MM.1S (cell line): Measurements from ENCODE around the gene STMP1.

ENCODE experiments used
- DNase-seq: peaks from one replicate; pipeline ENCODE4 v3.0.0-alpha.2; 2015
- H2AFZ ChIP-seq: fragments of 300-600 bp; sonication (generic); 2 replicates; pipeline ENCODE4 v1.6.0; 2016; ENCODE audit warnings: antibody characterized with exemption, low read length
- H3F3A ChIP-seq: fragments of 300-600 bp; sonication (generic); 2 replicates; pipeline ENCODE4 v1.6.1; 2016; ENCODE audit warnings: mild to moderate bottlenecking, antibody characterized with exemption, low read length, moderate library complexity, mixed read lengths; ENCODE audit not compliant: insufficient read depth
- H3K27ac ChIP-seq: fragments of 300-600 bp; sonication (generic); 2 replicates; pipeline ENCODE4 v1.5.1; 2016; ENCODE audit warnings: mild to moderate bottlenecking, low read length
- H3K27me3 ChIP-seq: fragments of 300-600 bp; sonication (generic); replicated peaks from 2 replicates; pipeline ENCODE4 v1.6.0; 2016; ENCODE audit warnings: low read length; ENCODE audit not compliant: insufficient read depth
- H3K36me3 ChIP-seq: fragments of 300-600 bp; sonication (generic); replicated peaks from 2 replicates; pipeline ENCODE4 v1.6.1; 2016; ENCODE audit warnings: mild to moderate bottlenecking, low read length, mixed read lengths; ENCODE audit not compliant: insufficient read depth
- H3K4me1 ChIP-seq: fragments of 300-600 bp; sonication (generic); 2 replicates; pipeline ENCODE4 v1.6.1; 2016; ENCODE audit warnings: low read length, mixed read lengths
- H3K4me2 ChIP-seq: fragments of 300-600 bp; sonication (generic); 2 replicates; pipeline ENCODE4 v1.6.0; 2016; ENCODE audit warnings: low read depth, low read length
- H3K4me3 ChIP-seq: fragments of 300-600 bp; sonication (generic); 2 replicates; pipeline ENCODE4 v1.5.1; 2016; ENCODE audit warnings: low read length, mixed read lengths
- H3K79me2 ChIP-seq: fragments of 300-600 bp; sonication (generic); 2 replicates; pipeline ENCODE4 v1.6.1; 2016; ENCODE audit warnings: mixed run types, low read length, mixed read lengths
- H3K9ac ChIP-seq: fragments of 300-600 bp; sonication (generic); 2 replicates; pipeline ENCODE4 v1.6.1; 2016; ENCODE audit warnings: low read length, mixed read lengths
- H3K9me2 ChIP-seq: fragments of 300-600 bp; sonication (generic); replicated peaks from 2 replicates; pipeline ENCODE4 v1.6.1; 2016; ENCODE audit warnings: mild to moderate bottlenecking, low read length, mixed read lengths; ENCODE audit not compliant: insufficient read depth
- H3K9me3 ChIP-seq: fragments of 300-600 bp; sonication (generic); replicated peaks from 2 replicates; pipeline ENCODE4 v1.6.1; 2016; ENCODE audit warnings: mild to moderate bottlenecking, low read length, mixed read lengths; ENCODE audit not compliant: insufficient read depth
- H4K20me1 ChIP-seq: fragments of 300-600 bp; sonication (generic); 2 replicates; pipeline ENCODE4 v1.6.1; 2016; ENCODE audit warnings: mild to moderate bottlenecking, low read length, moderate library complexity, mixed read lengths; ENCODE audit not compliant: insufficient read depth
- EZH2 ChIP-seq: fragments of 300-600 bp; sonication (generic); optimal IDR thresholded peaks from 2 replicates; pipeline ENCODE3; 2017; ENCODE audit warnings: low read depth, mild to moderate bottlenecking, antibody characterized with exemption, low read length, mixed read lengths
- EZH2phosphoT487 ChIP-seq: fragments of 300-600 bp; sonication (generic); IDR thresholded peaks from 2 replicates; pipeline ENCODE4 v1.6.1; 2018; ENCODE audit warnings: antibody characterized with exemption, low read length
- TF ChIP-seq, protein P1 (sequence below): fragments of 300-600 bp; sonication (generic); IDR thresholded peaks from 2 replicates; pipeline ENCODE4 v1.5.1; 2016; ENCODE audit warnings: antibody characterized with exemption, low read length, mixed read lengths

Gene STMP1

DNA sequence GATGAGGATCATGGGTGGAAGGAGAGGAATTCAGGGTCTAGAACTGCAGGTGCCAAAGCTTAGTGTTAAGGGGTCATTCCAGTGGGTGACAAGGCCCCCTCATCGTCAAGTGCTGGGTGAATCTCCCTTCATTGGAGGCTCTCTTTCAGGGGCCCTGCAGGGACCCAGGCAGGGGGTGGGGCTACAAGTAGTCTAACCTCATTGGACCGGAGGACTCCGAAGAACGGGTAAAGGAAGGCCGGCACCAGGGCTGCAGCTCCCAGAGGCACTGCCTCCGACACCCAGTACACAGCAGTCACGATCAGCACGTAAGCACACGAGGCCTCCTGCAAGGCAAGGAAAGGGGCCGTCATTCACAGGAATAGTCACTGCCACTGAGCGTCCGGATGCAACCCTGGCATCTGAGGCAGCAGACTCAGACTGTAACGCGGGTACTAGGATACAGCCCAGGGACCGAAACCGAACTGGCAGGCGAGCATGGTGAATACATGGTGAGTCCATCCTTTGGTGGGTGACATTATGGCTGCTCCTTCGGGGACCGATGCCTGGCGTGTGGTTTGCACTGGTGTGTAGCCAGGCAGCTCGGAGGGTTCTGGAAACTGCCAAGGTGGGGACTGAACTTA is 59.0 kb downstream of the STMP1 start:
- no peaks in the 10 kb centered on the region for H3K9me2 ChIP-seq
- no peaks in the 10 kb centered on the region for H3K4me1 ChIP-seq
- H3K79me2 ChIP-seq, result no peaks in the 10 kb centered on the region
- H3K9ac ChIP-seq, result no peak overlapping the region
- H2AFZ ChIP-seq, result no peak overlapping the region
- H3K36me3 ChIP-seq, result no peaks in the 10 kb centered on the region
- H3K4me3 ChIP-seq, result no peak overlapping the region
- H3F3A ChIP-seq, result no peaks in the 10 kb centered on the region
- no peaks in the 10 kb centered on the region for H4K20me1 ChIP-seq
- H3K9me3 ChIP-seq, result no peaks in the 10 kb centered on the region
- TF ChIP-seq EZH2 (no peak), EZH2phosphoT487 (no peak)
- TF ChIP-seq, protein P1, sequence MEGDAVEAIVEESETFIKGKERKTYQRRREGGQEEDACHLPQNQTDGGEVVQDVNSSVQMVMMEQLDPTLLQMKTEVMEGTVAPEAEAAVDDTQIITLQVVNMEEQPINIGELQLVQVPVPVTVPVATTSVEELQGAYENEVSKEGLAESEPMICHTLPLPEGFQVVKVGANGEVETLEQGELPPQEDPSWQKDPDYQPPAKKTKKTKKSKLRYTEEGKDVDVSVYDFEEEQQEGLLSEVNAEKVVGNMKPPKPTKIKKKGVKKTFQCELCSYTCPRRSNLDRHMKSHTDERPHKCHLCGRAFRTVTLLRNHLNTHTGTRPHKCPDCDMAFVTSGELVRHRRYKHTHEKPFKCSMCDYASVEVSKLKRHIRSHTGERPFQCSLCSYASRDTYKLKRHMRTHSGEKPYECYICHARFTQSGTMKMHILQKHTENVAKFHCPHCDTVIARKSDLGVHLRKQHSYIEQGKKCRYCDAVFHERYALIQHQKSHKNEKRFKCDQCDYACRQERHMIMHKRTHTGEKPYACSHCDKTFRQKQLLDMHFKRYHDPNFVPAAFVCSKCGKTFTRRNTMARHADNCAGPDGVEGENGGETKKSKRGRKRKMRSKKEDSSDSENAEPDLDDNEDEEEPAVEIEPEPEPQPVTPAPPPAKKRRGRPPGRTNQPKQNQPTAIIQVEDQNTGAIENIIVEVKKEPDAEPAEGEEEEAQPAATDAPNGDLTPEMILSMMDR, result no peak
- no peak overlapping the region for H3K27ac ChIP-seq
- no peak for DNase-seq
- no peak overlapping the region for H3K4me2 ChIP-seq
- no peaks in the 10 kb centered on the region for H3K27me3 ChIP-seq

GRCh38 chr7:135723411-135723810 is 61.1 kb downstream of the STMP1 start:
- TF ChIP-seq EZH2phosphoT487 (no peak), EZH2 (no peak)
- TF ChIP-seq, protein P1, result no peak
- H3K27me3 ChIP-seq, result no peaks in the 10 kb centered on the region
- H3K79me2 ChIP-seq, result no peaks in the 10 kb centered on the region
- no peaks in the 10 kb centered on the region for H3F3A ChIP-seq
- H3K4me3 ChIP-seq, result no peak overlapping the region
- DNase-seq, result no peak
- H3K4me1 ChIP-seq, result no peaks in the 10 kb centered on the region
- H4K20me1 ChIP-seq, result no peaks in the 10 kb centered on the region
- no peak overlapping the region for H3K4me2 ChIP-seq
- H3K27ac ChIP-seq, result no peak overlapping the region
- H3K9ac ChIP-seq, result no peak overlapping the region
- no peaks in the 10 kb centered on the region for H3K9me2 ChIP-seq
- no peak overlapping the region for H2AFZ ChIP-seq
- H3K36me3 ChIP-seq, result no peaks in the 10 kb centered on the region
- H3K9me3 ChIP-seq, result no peaks in the 10 kb centered on the region
